Parathyroid adenoma (tissue), 2 donors: ENCODE data around the gene GNAS.

Source experiments
- H2AFZ ChIP-seq: fragments of 300-600 bp; sonication (generic); one replicate; pipeline ENCODE4 v1.7.0; 2017; ENCODE audit warnings: antibody characterized with exemption, mild to moderate bottlenecking
- H3K27ac ChIP-seq: fragments of 300-600 bp; sonication (generic); one replicate; pipeline ENCODE4 v1.7.0; 2017
- H3K27me3 ChIP-seq: fragments of 300-600 bp; sonication (generic); one replicate; pipeline ENCODE4 v1.7.0; 2017; ENCODE audit warnings: low read length; ENCODE audit not compliant: control insufficient read depth, insufficient read depth
- H3K36me3 ChIP-seq: fragments of 300-600 bp; sonication (generic); one replicate; pipeline ENCODE4 v1.7.0; 2017; ENCODE audit warnings: low read length; ENCODE audit not compliant: control insufficient read depth, insufficient read depth
- H3K4me1 ChIP-seq: fragments of 300-600 bp; sonication (generic); one replicate; pipeline ENCODE4 v1.7.0; 2017; ENCODE audit warnings: control low read depth
- H3K4me2 ChIP-seq: fragments of 300-600 bp; sonication (generic); one replicate; pipeline ENCODE4 v1.7.0; 2017; ENCODE audit warnings: low read length
- H3K4me3 ChIP-seq: fragments of 300-600 bp; sonication (generic); one replicate; pipeline ENCODE4 v1.7.0; 2017; ENCODE audit warnings: low read depth, low read length
- H3K79me2 ChIP-seq: fragments of 300-600 bp; sonication (generic); one replicate; pipeline ENCODE4 v1.7.0; 2017; ENCODE audit warnings: control low read depth
- H3K9ac ChIP-seq: fragments of 300-600 bp; sonication (generic); one replicate; pipeline ENCODE4 v1.7.0; 2017; ENCODE audit warnings: mild to moderate bottlenecking
- H3K9me3 ChIP-seq: fragments of 300-600 bp; sonication (generic); one replicate; pipeline ENCODE4 v1.7.0; 2017; ENCODE audit warnings: low read length; ENCODE audit not compliant: control insufficient read depth
- TF ChIP-seq, protein P1 (sequence below): fragments of 300-600 bp; sonication (generic); IDR thresholded peaks from one replicate; pipeline ENCODE4 v1.7.0; 2017; ENCODE audit warnings: antibody characterized with exemption, mild to moderate bottlenecking
- donor health status: primary hyperparathyroidism.

GNAS gene

DNA sequence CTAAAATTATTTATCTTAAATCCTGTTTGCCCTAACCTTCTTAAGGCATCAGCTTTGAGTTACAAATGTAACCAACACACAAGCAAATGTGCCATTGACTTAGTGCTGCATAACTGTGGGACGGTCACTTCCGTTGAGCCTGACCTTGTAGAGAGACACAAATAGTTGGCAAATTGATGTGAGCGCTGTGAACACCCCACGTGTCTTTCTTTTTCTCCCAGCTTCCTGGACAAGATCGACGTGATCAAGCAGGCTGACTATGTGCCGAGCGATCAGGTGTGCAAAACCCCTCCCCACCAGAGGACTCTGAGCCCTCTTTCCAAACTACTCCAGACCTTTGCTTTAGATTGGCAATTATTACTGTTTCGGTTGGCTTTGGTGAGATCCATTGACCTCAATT is 56.4 kb downstream of the GNAS start:
- Histone ChIP-seq H3K9ac (no peak overlapping the region), H2AFZ (no peak overlapping the region), H3K4me3 (no peak overlapping the region), H3K79me2 (peaks cover 4% of the 10 kb centered on the region), H3K36me3 (no peaks in the 10 kb centered on the region), H3K27me3 (no peaks in the 10 kb centered on the region), H3K9me3 (no peaks in the 10 kb centered on the region), H3K4me2 (no peak overlapping the region), H3K4me1 (peaks cover 16% of the 10 kb centered on the region), H3K27ac (peak overlapping the region; percentile 78)
- TF ChIP-seq, protein P1, sequence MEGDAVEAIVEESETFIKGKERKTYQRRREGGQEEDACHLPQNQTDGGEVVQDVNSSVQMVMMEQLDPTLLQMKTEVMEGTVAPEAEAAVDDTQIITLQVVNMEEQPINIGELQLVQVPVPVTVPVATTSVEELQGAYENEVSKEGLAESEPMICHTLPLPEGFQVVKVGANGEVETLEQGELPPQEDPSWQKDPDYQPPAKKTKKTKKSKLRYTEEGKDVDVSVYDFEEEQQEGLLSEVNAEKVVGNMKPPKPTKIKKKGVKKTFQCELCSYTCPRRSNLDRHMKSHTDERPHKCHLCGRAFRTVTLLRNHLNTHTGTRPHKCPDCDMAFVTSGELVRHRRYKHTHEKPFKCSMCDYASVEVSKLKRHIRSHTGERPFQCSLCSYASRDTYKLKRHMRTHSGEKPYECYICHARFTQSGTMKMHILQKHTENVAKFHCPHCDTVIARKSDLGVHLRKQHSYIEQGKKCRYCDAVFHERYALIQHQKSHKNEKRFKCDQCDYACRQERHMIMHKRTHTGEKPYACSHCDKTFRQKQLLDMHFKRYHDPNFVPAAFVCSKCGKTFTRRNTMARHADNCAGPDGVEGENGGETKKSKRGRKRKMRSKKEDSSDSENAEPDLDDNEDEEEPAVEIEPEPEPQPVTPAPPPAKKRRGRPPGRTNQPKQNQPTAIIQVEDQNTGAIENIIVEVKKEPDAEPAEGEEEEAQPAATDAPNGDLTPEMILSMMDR, result no peak

DNA sequence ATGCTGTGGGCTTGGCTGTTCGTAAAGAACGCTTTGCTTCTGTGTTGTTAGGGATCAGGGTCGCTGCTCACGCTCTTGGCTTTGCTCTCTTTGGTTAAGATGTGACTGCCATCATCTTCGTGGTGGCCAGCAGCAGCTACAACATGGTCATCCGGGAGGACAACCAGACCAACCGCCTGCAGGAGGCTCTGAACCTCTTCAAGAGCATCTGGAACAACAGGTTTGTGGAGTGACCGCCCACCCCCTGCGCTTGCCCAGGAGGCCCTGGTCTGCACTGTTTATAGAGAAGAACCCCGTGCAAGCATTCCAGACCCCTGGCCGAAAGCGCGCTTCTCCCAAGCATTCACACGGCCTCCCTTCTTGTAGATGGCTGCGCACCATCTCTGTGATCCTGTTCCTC is 57.1 kb downstream of the GNAS start:
- Histone ChIP-seq H3K4me2 (no peak overlapping the region), H3K9ac (no peak overlapping the region), H3K9me3 (no peaks in the 10 kb centered on the region), H3K27me3 (no peaks in the 10 kb centered on the region), H2AFZ (no peak overlapping the region), H3K4me1 (peaks cover 16% of the 10 kb centered on the region), H3K79me2 (peaks cover 4% of the 10 kb centered on the region), H3K27ac (no peak overlapping the region), H3K4me3 (no peak overlapping the region), H3K36me3 (no peaks in the 10 kb centered on the region)
- TF ChIP-seq, protein P1, result no peak

DNA sequence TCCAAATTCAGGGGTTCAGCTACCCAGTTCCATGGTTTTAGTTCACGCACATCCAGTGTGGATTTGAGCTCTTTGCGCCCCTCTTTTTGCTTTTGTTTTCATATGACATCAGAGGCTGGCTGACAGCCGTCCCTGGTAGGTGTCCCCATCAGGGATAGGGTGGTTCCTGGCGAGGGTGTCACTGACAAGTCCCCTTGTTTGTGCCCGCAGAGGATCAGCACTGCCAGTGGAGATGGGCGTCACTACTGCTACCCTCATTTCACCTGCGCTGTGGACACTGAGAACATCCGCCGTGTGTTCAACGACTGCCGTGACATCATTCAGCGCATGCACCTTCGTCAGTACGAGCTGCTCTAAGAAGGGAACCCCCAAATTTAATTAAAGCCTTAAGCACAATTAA is 58.0 kb downstream of the GNAS start:
- no peak overlapping the region for H2AFZ ChIP-seq
- H3K27me3 ChIP-seq, result no peaks in the 10 kb centered on the region
- H3K4me1 ChIP-seq, result peaks cover 16% of the 10 kb centered on the region
- no peaks in the 10 kb centered on the region for H3K9me3 ChIP-seq
- H3K79me2 ChIP-seq, result peaks cover 4% of the 10 kb centered on the region
- H3K9ac ChIP-seq, result no peak overlapping the region
- TF ChIP-seq, protein P1, result no peak
- no peak overlapping the region for H3K27ac ChIP-seq
- H3K36me3 ChIP-seq, result no peaks in the 10 kb centered on the region
- H3K4me2 ChIP-seq, result no peak overlapping the region
- H3K4me3 ChIP-seq, result no peak overlapping the region

DNA sequence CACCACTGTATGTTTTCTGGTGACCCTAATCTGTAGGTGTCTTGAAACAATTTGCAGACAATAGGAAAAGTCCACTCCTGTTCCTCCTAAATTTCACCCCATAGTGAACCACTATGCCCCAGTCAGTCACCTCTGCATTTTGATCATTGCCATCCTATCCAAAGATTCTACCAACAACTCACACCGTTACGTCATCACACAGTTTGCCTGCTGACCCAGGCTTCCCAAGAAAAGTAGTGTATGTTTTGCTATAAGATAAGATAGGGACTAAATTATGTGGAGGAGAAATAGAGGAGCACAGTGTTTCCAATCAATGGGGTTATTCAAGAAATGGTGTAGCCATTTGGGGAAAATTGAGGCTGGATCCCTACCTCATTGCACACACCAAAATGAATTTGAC is 58.8 kb downstream of the GNAS start:
- Histone ChIP-seq H3K27ac (no peak overlapping the region), H3K36me3 (no peaks in the 10 kb centered on the region), H3K9ac (no peak overlapping the region), H3K4me2 (no peak overlapping the region), H3K79me2 (peaks cover 4% of the 10 kb centered on the region), H2AFZ (no peak overlapping the region), H3K4me3 (no peak overlapping the region), H3K9me3 (no peaks in the 10 kb centered on the region), H3K27me3 (no peaks in the 10 kb centered on the region), H3K4me1 (peaks cover 16% of the 10 kb centered on the region)
- TF ChIP-seq, protein P1, result no peak

DNA sequence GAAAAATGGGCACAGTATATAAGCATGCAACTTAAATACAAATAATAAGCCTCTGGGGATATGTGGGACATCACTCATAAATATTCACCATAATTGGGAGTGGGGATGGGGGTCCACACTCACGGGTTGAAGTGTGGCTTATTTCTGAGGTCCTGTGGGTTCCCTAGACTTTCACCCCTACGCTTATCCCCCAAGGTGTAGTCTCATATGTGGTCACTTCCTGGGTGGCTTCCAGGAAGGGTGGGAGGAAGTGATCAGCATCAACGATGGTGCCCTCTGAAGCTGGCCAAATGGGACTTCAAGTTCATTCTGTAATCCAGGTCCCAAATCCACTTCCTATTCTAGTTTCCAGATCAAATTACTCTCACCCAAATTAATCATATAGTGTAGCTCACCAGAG is 59.5 kb downstream of the GNAS start:
- TF ChIP-seq, protein P1, result no peak
- peaks cover 4% of the 10 kb centered on the region for H3K79me2 ChIP-seq
- no peak overlapping the region for H3K9ac ChIP-seq
- no peak overlapping the region for H3K27ac ChIP-seq
- no peak overlapping the region for H2AFZ ChIP-seq
- no peaks in the 10 kb centered on the region for H3K9me3 ChIP-seq
- H3K27me3 ChIP-seq, result no peaks in the 10 kb centered on the region
- H3K36me3 ChIP-seq, result no peaks in the 10 kb centered on the region
- peaks cover 13% of the 10 kb centered on the region for H3K4me1 ChIP-seq
- H3K4me3 ChIP-seq, result no peak overlapping the region
- no peak overlapping the region for H3K4me2 ChIP-seq
